ENCODE measurements around the gene CLEC4D.
A peak's percentile ranks its signal among the peaks of the same experiment; 100 is the strongest.
"Not testable (repeated sequence)": the region's sequence is repeated elsewhere in the genome, so short reads cannot be mapped to it uniquely, and the experiment has no call there.

Gene CLEC4D

GRCh38 chr12:8537820-8538219 is 24.5 kb downstream of the CLEC4D start:
- peak; percentile 58 to 78 for DNase-seq

- not testable (repeated sequence) for DNase-seq
Measured at GRCh38 chr12:8540831-8541230, 27.5 kb downstream of the CLEC4D start, which contains the start of gene CLEC4E. Gene CLEC4E (minus strand): TSS chr12:8540905. CDS start chr12:8540797, 108 bp downstream.

GRCh38 chr12:8541562-8541961 is 28.3 kb downstream of the CLEC4D start:
- no peak for DNase-seq

DNA sequence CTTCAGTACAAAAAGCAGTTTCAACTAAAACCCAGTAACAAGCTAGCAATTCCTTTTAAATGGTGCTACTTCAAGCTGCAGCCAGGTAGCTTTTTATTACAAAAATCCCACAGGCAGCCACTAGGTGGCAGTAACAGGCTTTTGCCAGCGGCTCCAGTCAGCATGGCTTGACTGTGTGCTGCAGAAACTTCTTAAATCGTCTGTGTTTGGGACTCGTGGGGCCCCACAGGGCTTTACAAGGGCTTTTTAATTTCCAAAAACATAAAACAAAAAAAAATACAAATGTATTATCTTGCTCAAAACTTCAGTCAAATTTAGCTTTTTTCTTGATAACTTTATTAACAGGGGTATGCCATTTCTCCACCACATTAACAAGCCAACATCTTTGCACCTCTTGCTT is 31.0 kb downstream of the CLEC4D start:
- peak; percentile 14 to 34 for DNase-seq

DNA sequence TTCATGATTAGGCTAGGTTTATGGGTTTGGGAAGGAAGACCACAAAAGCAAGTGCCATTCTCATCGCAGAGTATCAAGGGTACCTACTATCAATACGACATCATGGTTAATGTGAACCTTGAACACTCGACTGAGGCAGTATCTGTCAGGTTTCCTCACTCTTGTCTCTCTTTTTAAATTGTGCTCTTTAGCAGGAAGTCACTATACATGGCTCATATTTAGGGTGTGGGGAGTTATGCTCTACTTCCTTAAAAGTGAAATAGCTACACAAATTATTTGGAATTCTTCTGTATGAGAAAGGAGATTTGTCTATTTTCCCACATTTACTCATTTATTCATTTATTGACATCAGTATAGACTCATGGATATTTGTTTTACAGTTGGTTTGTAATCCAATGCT is 33.3 kb downstream of the CLEC4D start:
- DNase-seq: peak in 1 of 2 experiments; percentile 13

DNA sequence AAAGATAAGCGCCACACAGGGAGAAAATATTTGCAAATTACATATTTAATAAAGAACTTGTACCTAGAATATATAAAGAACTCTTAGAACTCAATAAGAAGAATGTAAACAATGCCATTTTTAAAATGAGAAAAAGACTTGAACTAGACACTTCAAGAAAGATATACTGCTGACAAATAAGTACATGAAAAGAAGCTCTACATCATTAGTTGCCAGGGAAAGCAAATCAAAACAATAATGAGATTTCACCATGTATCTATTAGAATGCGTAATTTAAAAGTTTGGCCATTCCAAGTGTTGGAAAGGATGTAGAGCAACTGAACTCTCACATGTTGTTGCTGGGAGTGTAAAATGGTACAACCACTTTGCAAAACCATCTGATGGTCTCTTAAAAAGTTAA is 34.3 kb downstream of the CLEC4D start:
- no peak for DNase-seq

DNA sequence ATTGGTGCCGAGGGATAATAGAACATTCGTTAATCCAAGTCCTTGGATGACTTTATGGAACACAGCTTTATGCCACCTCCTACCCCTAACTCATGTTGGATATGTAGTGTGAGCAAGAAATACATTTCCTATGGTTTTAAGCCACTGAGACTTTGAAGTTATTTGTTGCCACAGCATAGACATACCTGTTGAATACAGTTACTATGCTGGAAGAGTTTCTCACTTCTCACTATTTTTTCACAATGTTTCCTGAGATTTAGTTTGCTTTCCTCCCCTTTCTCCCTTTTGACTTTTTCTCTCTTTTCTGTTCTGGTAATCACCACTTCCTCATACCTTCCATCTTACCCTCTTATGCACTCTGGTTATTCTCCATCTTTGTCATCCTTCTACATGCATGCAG is 34.9 kb downstream of the CLEC4D start:
- DNase-seq: no peak

DNA sequence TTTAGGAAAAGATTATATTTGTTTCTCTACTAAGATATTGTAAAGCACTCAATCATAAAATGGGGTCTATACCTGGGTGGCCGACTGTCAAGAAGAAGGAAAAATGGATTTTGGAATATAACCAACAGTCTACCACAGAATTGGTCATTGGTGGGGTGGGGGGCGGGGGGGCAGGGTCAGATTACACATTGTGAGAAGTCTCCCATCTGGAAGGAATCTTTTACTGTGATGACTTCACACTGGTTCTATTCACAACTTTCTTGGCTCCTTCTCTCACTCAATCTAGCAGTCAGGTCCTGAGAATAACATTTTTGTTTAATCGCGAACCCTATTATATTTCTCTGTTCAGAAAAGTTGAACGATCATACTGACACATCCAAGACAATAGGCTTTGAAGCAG is 36.1 kb downstream of the CLEC4D start:
- DNase-seq: no peak

DNA sequence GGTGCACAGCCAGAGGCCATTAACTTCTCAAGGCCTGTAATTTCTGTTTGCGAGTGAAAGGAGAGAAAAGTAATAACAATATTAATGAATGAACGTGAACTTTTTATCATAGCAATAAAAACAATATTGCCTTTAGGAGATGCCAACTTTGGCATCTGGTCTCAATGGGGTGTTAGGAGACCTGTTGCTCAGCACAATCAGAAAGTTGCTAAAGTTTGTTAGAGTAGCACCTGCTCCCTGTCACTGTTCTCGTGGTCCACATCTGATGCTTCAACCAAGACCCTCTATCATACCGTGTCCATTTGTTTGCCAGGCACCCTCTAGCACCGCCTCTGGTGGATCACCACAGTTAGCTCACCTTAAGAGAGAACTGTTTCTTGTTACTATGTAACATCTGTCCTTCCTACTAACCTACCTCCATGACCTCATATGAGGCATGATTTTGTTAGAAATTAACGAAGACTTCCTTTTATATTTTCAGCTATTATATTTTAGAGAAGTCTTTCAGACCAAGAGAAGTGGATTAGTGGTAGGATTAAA is 39.9 kb downstream of the CLEC4D start:
- DNase-seq: no peak

- no peak for DNase-seq
Measured at GRCh38 chr12:8554451-8555195, 41.3 kb downstream of the CLEC4D start.

DNA sequence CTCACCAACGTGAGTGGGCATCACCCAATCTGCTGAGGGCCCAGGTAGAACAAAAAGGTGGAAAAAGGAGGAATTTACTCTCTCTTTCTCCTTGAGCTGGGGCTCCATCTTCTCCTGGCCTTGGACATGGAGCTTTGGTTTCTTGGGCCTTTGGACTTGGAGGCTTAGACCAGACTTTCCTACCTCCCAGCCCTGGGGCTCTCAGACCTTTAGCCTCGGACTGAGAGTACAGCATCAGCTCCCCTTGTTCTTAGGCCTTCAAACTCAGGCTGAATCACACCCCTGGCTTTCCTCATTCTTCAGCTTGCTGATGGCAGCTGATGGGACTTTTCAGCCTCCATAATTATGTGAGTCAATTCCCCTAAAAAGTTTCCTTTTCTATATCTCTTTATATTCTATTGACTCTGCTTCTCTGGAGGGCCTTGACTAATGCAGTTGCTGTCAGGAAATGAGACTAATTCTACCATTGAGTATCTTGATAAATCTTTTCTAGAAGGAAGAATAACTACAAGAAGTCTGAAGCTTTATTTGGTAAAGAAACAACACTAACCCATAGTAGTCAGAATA is 43.3 kb downstream of the CLEC4D start:
- no peak for DNase-seq

DNA sequence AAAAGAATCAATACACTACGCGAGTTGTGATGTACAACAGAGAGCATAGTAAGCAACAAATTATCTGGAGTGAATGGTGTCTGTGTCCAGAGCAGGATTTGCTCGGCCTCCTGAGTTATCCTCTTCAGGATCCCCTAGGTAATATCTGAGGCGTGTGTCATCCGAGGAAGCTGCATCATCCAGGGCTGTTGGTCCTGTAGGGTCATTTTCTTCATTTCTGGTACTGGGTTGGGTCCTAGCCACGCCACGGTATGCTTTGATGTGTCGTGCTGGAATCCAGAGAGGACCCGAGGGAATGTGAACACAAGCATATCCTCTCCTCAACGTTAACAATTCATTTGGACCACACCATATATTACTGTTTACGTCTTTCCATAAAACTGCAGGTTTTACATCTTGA is 46.4 kb downstream of the CLEC4D start:
- DNase-seq: no peak

DNA sequence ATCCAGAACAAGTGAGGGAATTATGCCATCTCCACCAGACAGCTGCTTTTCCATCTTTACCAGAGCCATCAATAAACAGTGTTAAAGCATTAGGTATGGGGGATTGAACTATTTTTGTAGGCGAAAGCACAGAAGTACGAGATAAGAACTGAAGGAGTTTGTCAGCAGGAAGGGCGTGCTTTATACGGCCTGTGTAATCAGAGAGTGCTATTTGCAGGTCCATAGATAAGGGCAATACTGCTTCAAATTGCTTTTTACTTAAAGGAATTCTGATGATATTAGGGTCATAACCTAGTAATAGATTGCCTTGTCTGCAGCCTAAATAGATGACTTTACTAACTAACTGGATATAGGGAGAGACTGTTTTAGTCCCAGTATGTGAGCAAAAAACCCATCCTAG is 47.7 kb downstream of the CLEC4D start:
- DNase-seq: no peak

GRCh38 chr12:8562310-8562709 is 49.0 kb downstream of the CLEC4D start:
- DNase-seq: no peak

GRCh38 chr12:8563356-8563755 is 50.1 kb downstream of the CLEC4D start:
- no peak for DNase-seq

DNA sequence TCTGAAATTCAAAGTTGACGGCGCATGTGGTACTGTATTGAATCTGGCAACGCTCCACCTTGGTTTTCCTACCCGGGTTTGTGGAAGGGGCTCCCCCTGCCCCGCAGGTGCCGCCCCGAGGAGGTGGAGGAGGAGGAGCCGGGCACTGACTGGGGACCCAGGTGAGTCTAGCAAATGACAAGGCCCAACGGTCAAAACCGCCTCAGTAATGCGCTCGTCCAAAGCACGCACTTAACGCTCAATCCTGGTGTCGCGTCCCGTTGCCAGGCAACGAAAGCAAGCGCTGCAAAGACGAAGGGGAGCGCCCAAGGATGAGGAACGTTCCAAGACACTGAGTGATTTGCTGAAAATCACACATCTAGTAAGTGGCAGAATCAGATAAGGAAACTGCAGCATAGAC is 51.4 kb downstream of the CLEC4D start:
- DNase-seq: no peak

GRCh38 chr12:8566052-8566451 is 52.7 kb downstream of the CLEC4D start:
- not testable (repeated sequence) for DNase-seq

DNA sequence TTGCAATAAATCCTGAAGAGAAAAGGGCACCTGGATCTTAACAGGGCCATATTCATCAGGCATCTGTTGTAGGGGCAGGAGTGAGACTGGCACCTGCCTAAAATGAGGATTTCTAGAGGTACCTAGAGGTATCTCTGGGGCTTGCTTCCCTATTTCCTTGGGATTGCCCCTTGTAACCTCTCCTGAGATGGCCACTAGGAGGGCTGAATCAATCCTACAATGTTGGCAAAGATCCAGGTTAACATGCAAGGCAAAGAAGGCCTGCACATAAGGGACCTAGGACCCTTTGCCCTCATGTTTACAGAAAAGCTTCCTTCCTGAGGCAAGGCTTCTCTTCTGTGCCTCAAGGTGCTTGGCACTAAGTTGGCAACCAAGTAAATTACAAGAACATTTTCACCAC is 53.2 kb downstream of the CLEC4D start:
- no peak for DNase-seq
